ENCODE measurements around the gene FRY. TPM values are rescaled to one million over a fixed set of nuclear protein-coding genes. Genes with fewer than 3 reads are reported as not detected.

FRY gene
- total and polyA plus RNA-seq, 10 of the 15 experiments (the other 5 are each of a cell fraction or from before 2014, with no cell fraction given): 0.18 to 1.4 (median 0.30) TPM

- TF ChIP-seq BCLAF1 (IDR thresholded peaks at IDR 0.05): no peak
- no peak for TF ChIP-seq PAX5 (IDR thresholded peaks at IDR 0.05; ENCODE audit: borderline replicate concordance, low read depth, low read length)
- no peak for TF ChIP-seq TCF3 (IDR thresholded peaks at IDR 0.05; ENCODE audit: borderline replicate concordance, insufficient read depth, low read depth, low read length)
These were observed 9.1 kb downstream of the FRY start (continued) for GRCh38 chr13:32040689-32041088.

- no peaks in the 10 kb centered on the region for H3K36me3 ChIP-seq (ENCODE audit: control insufficient read depth in 2 of 2, insufficient read depth in 2 of 2, low read length in 1 of 2)
- peak overlapping the region; percentile 58; the same call in 1 of the 2 replicates for H3K4me2 ChIP-seq (ENCODE audit: control insufficient read depth, insufficient read depth)
- no peak overlapping the region for H3K9ac ChIP-seq (ENCODE audit: control insufficient read depth, insufficient read depth, low read length)
- SMC1A ChIA-PET (ENCODE audit: uncharacterized antibody, unreplicated experiment): interaction anchor here (0.7 to 3.7 kb wide), 6 partner anchors 10 to 131 kb away, joined by 3 to 11 read pairs (median 4); partner anchors contain the start of gene FRY
- H3K79me2 ChIP-seq (ENCODE audit: control insufficient read depth, insufficient read depth, low read length): no peaks in the 10 kb centered on the region
- in situ Hi-C loops (cut with MboI): no loop called here
- no peaks in the 10 kb centered on the region for H4K20me1 ChIP-seq (ENCODE audit: control insufficient read depth, insufficient read depth)
- intact Hi-C loops (cut with micrococcal nuclease; ENCODE audit: unreplicated experiment): no loop called here
- RAD21 ChIA-PET (ENCODE audit: unreplicated experiment): interaction anchor here (0.6 to 1.0 kb wide), 3 partner anchors 15 to 811 kb away, joined by 3 read pairs; no protein-coding TSS in a partner anchor
- peaks cover 4% of the 10 kb centered on the region; the same call in 1 of the 2 replicates for H3K4me1 ChIP-seq (ENCODE audit: control insufficient read depth, insufficient read depth, low read length)
- H2AFZ ChIP-seq (ENCODE audit: control insufficient read depth, low read depth, low read length): peak overlapping the region; percentile 59
- DNase-seq (ENCODE audit: low read depth, low spot score) (peak; percentile 49), ATAC-seq (peak; percentile 91), FAIRE-seq (no peak)
- WGBS (ENCODE audit: insufficient coverage, insufficient replicate concordance, low lambda C conversion rate, missing lambda C conversion rate): 3% methylated on average over 5 of the region's 5 CpGs
- CTCF ChIA-PET: interaction anchor here (1.9 kb wide), 1 partner anchor 131 kb away, joined by 12 read pairs; no protein-coding TSS in a partner anchor
- no peak overlapping the region for H3K4me3 ChIP-seq
- BruUV-seq (replicated peaks): no TSS peak
- H3K9me3 ChIP-seq (replicated peaks; ENCODE audit: control insufficient read depth, insufficient read depth, low read length): no peaks in the 10 kb centered on the region
- POLR2A ChIA-PET: no interaction called here
- H3K27me3 ChIP-seq (replicated peaks in 1 of 2; ENCODE audit: control insufficient read depth in 2 of 2, insufficient read depth in 2 of 2, low read length in 1 of 2): no peaks in the 10 kb centered on the region
- no peak overlapping the region; the same call in 1 of the 2 replicates for H3K27ac ChIP-seq (ENCODE audit: control insufficient read depth, insufficient read depth)
- TF ChIP-seq PRDM15 (CRISPR knock-in tag; IDR thresholded peaks at IDR 0.05) (no peak), IKZF2 (IDR thresholded peaks at IDR 0.05) (peak; percentile 39 to 45; a peak in 2 of 4 replicates), IRF3 (IDR thresholded peaks at IDR 0.05) (no peak), PBX3 (IDR thresholded peaks at IDR 0.05; ENCODE audit: insufficient replicate concordance, low read depth, low read length) (peak; percentile 11), MYC (IDR thresholded peaks at IDR 0.05; ENCODE audit: insufficient read depth, insufficient read length, insufficient replicate concordance, low read length, severe bottlenecking) (no peak), MEF2B (IDR thresholded peaks at IDR 0.05; ENCODE audit: partially characterized antibody, poor library complexity, severe bottlenecking) (peak; percentile 23)
These were observed 9.9 kb downstream of the FRY start for GRCh38 chr13:32041429-32041828.
